ENCODE results near the gene KRTAP6-3.

Gene KRTAP6-3

GRCh38 chr21:30592140-30592539, at the start of gene KRTAP6-3:
Gene KRTAP6-3 (plus strand): TSS chr21:30592440. CDS start chr21:30592446, 6 bp downstream.
- no peak for DNase-seq (ENCODE audit: low read depth)

GRCh38 chr21:30552782-30553181, 39.5 kb upstream of the KRTAP6-3 start:
- DNase-seq (ENCODE audit: low read depth): no peak

- DNase-seq (ENCODE audit: low read depth): no peak
These were observed 37.1 kb upstream of the KRTAP6-3 start for GRCh38 chr21:30555095-30555494.

GRCh38 chr21:30561264-30561895, 30.9 kb upstream of the KRTAP6-3 start, which contains the start of gene KRTAP19-7:
Gene KRTAP19-7 (minus strand): TSS chr21:30561314. CDS start chr21:30561289, 25 bp downstream.
- DNase-seq (ENCODE audit: low read depth): no peak

GRCh38 chr21:30561957-30562356, 30.3 kb upstream of the KRTAP6-3 start:
- DNase-seq (ENCODE audit: low read depth): no peak

- no peak for DNase-seq (ENCODE audit: low read depth)
These were observed 29.2 kb upstream of the KRTAP6-3 start for GRCh38 chr21:30563072-30563471.

GRCh38 chr21:30563630-30564029, 28.6 kb upstream of the KRTAP6-3 start:
- no peak for DNase-seq (ENCODE audit: low read depth)

- no peak for DNase-seq (ENCODE audit: low read depth)
These were observed 24.6 kb upstream of the KRTAP6-3 start for GRCh38 chr21:30567617-30568016.

- DNase-seq (ENCODE audit: low read depth): no peak
These were observed 14.5 kb upstream of the KRTAP6-3 start for GRCh38 chr21:30577766-30578165.

GRCh38 chr21:30579346-30579745, 12.9 kb upstream of the KRTAP6-3 start:
- DNase-seq (ENCODE audit: low read depth): no peak

- DNase-seq (ENCODE audit: low read depth): no peak
These were observed 12.1 kb upstream of the KRTAP6-3 start for GRCh38 chr21:30580132-30580531.

GRCh38 chr21:30582870-30583269, 9.4 kb upstream of the KRTAP6-3 start:
- DNase-seq (ENCODE audit: low read depth): no peak

GRCh38 chr21:30590297-30590696, 1.9 kb upstream of the KRTAP6-3 start, which contains the start of gene KRTAP22-2:
Gene KRTAP22-2 (minus strand): TSS chr21:30590397.
- DNase-seq (ENCODE audit: low read depth): no peak

GRCh38 chr21:30598802-30599201, 6.6 kb downstream of the KRTAP6-3 start, which contains the start of gene KRTAP6-2:
Gene KRTAP6-2 (minus strand): TSS chr21:30598902. CDS start chr21:30598874, 28 bp downstream.
- DNase-seq (ENCODE audit: low read depth): no peak

GRCh38 chr21:30600787-30601186, 8.5 kb downstream of the KRTAP6-3 start, which contains the start of gene KRTAP22-1:
Gene KRTAP22-1 (plus strand): TSS chr21:30601087.
- no peak for DNase-seq (ENCODE audit: low read depth)

GRCh38 chr21:30605968-30606367, 13.7 kb downstream of the KRTAP6-3 start:
- no peak for DNase-seq (ENCODE audit: low read depth)

GRCh38 chr21:30612132-30612531, 19.9 kb downstream of the KRTAP6-3 start:
- DNase-seq (ENCODE audit: low read depth): no peak

- no peak for DNase-seq (ENCODE audit: low read depth)
These were observed 21.6 kb downstream of the KRTAP6-3 start, which contains the start of gene KRTAP6-1 for GRCh38 chr21:30613836-30614235. Gene KRTAP6-1 (minus strand): TSS chr21:30613930. CDS start chr21:30613904, 26 bp downstream.

- no peak for DNase-seq (ENCODE audit: low read depth)
These were observed 23.0 kb downstream of the KRTAP6-3 start for GRCh38 chr21:30615199-30615598.

- DNase-seq (ENCODE audit: low read depth): no peak
These were observed 23.9 kb downstream of the KRTAP6-3 start, which contains the start of gene KRTAP20-1 for GRCh38 chr21:30616125-30616524. Gene KRTAP20-1 (plus strand): TSS chr21:30616425. CDS start chr21:30616455, 30 bp downstream.

GRCh38 chr21:30620080-30620479, 27.8 kb downstream of the KRTAP6-3 start:
- DNase-seq (ENCODE audit: low read depth): no peak

- DNase-seq (ENCODE audit: low read depth): no peak
These were observed 28.3 kb downstream of the KRTAP6-3 start, which contains the start of gene KRTAP20-4 for GRCh38 chr21:30620522-30620921. Gene KRTAP20-4 (plus strand): TSS chr21:30620627.

- no peak for DNase-seq (ENCODE audit: low read depth)
These were observed 31.1 kb downstream of the KRTAP6-3 start for GRCh38 chr21:30623362-30623761.

Data from fibroblast of the conjunctiva (primary cell).